Activated CD8-positive, alpha-beta memory T cell treated with anti-CD3 and anti-CD28 coated beads, Interleukin-2, amount 10 ng/mL, durations not matched to agents 7 days and 5 days (primary cell): ENCODE measurements around the gene SLC8B1. TPM values are rescaled to one million over a fixed set of nuclear protein-coding genes. Genes with fewer than 3 reads are reported as not detected.
A peak's percentile ranks its signal among the peaks of the same experiment; 100 is the strongest.

Experiments used
- ATAC-seq: fragments of 150-1000 bp; cut with Tn5 transposase; one replicate; pipeline ENCODE4 v1.10.0; 2021; ENCODE audit warnings: moderate library complexity
- CTCF ChIA-PET: fragments of 350-600 bp; sonication (Branson Sonifier 250); formaldehyde crosslinking; loops from one replicate; lab custom pipeline; 2021; ENCODE audit warnings: antibody characterized with exemption; lab: Charles Lee
- DNase-seq: peaks from one replicate; pipeline ENCODE4 v3.0.0-alpha.2; 2020
- H3K27ac Mint-ChIP-seq: one replicate; pipeline ENCODE4 v1.8.0; 2021; ENCODE audit warnings: mild to moderate bottlenecking, mixed read lengths
- H3K27me3 Mint-ChIP-seq: one replicate; pipeline ENCODE4 v1.8.0; 2021; ENCODE audit warnings: mixed read lengths
- H3K36me3 Mint-ChIP-seq: one replicate; pipeline ENCODE4 v1.8.0; 2021; ENCODE audit warnings: mild to moderate bottlenecking, mixed read lengths
- H3K4me1 Mint-ChIP-seq: one replicate; pipeline ENCODE4 v1.8.0; 2021; ENCODE audit warnings: mixed read lengths
- H3K4me3 Mint-ChIP-seq: one replicate; pipeline ENCODE4 v1.8.0; 2021; ENCODE audit warnings: mild to moderate bottlenecking, moderate library complexity, mixed read lengths
- H3K9me3 Mint-ChIP-seq: one replicate; pipeline ENCODE4 v1.8.0; 2022; ENCODE audit warnings: low read depth, mixed read lengths
- total RNA-seq, 2 experiments: library from RNA; stranded (reverse); gene quantifications; one replicate each; pipeline ENCODE4 v1.2.3, GENCODE V29; 2021

The SLC8B1 gene
- total RNA-seq = 10 to 100 TPM; 18.5 to 20.6 TPM

DNA sequence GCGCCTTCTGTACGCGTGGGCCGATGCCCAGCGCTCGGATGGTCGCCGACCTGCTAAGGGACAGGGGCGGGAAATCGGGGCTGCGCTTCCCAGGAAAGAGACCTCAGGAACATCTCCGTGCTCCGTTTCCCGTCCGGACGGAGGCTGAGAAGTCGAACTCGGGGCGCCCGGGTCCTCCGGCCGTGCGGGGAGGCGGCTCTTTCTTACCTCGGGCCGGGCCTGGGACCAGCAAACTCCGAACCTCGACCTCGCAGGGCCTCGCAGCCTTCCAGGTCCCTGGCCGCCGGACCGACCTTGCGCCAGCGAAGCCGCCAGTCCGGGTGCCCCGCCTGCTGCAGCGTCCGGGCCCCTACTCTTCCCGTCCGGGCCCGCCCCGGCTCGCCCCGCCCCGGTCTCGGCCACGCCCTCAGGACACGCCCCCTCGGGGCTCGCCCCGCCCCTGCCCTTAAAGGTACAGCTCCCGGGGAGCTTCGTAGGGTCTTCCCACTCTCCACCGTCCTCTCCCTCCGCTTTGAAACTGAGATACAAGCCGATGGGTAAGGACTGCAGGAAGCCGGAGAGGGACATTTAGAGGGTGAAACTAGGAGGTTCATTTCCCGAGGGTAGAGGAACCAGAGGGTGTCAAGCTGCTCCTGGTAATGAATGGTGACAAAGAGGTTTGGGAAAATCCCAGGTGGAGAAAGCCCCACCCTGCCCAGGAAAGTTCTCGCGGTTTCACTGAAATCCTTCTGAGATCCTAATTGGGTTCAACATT is at the start of gene SLC8B1:
SLC8B1 (minus strand) TSS at position 324 of the 754 bp plus-strand sequence. CDS start 2,231 bp downstream, outside the sequence.
- Mint-ChIP-seq H3K4me1 (peaks cover 11% of the 10 kb centered on the region), H3K9me3 (no peaks in the 10 kb centered on the region), H3K36me3 (peaks cover 12% of the 10 kb centered on the region), H3K4me3 (peak within 1 kb of the TSS; percentile 89), H3K27ac (peak within 1 kb of the TSS; percentile 71), H3K27me3 (peaks cover 3% of the 10 kb centered on the region)
- ATAC-seq = peak; percentile 99
- CTCF ChIA-PET = interaction anchor here (0.7 to 1.3 kb wide), 4 partner anchors 16 to 91 kb away, joined by 3 to 4 read pairs (median 3); partner anchors contain the start of gene PLBD2
- peak; percentile 88 for DNase-seq

DNA sequence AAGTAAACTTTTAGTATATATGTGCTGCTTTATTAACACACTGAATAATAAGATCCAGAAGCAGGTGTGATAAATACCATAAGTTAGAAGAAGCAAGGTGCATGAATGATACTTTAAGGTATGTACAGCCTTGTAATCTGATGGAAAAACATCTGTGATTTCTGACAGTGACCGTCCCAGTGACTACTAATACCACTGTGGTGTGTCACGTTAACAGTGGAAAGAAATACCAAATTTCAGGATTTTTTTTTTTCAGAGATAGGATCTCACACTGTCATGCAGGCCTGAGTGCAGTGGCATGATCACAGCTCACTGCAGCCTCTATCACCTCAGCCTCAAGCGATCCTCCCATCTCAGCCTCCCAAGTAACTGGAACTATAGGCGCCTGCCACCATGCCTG is 47.3 kb upstream of the SLC8B1 start:
- DNase-seq (no peak), ATAC-seq (no peak)
- CTCF ChIA-PET = no interaction called here
- peaks cover 1% of the 10 kb centered on the region for H3K36me3 Mint-ChIP-seq
- no peak overlapping the region for H3K4me3 Mint-ChIP-seq
- no peaks in the 10 kb centered on the region for H3K4me1 Mint-ChIP-seq
- H3K9me3 Mint-ChIP-seq = no peaks in the 10 kb centered on the region
- H3K27ac Mint-ChIP-seq = no peak overlapping the region
- no peaks in the 10 kb centered on the region for H3K27me3 Mint-ChIP-seq

GRCh38 chr12:113381220-113381619 is 46.3 kb upstream of the SLC8B1 start:
- Mint-ChIP-seq H3K27me3 (no peaks in the 10 kb centered on the region), H3K4me1 (no peaks in the 10 kb centered on the region), H3K9me3 (no peaks in the 10 kb centered on the region), H3K36me3 (peaks cover 1% of the 10 kb centered on the region), H3K27ac (no peak overlapping the region), H3K4me3 (no peak overlapping the region)
- DNase-seq (no peak), ATAC-seq (no peak)
- CTCF ChIA-PET = no interaction called here

GRCh38 chr12:113378291-113378690 is 43.4 kb upstream of the SLC8B1 start:
- CTCF ChIA-PET = no interaction called here
- DNase-seq (no peak), ATAC-seq (no peak)
- no peak overlapping the region for H3K4me3 Mint-ChIP-seq
- H3K4me1 Mint-ChIP-seq = no peaks in the 10 kb centered on the region
- peaks cover 1% of the 10 kb centered on the region for H3K36me3 Mint-ChIP-seq
- no peaks in the 10 kb centered on the region for H3K27me3 Mint-ChIP-seq
- no peaks in the 10 kb centered on the region for H3K9me3 Mint-ChIP-seq
- no peak overlapping the region for H3K27ac Mint-ChIP-seq

GRCh38 chr12:113374823-113375428 is 40.0 kb upstream of the SLC8B1 start:
- H3K9me3 Mint-ChIP-seq = no peaks in the 10 kb centered on the region
- peaks cover 1% of the 10 kb centered on the region for H3K36me3 Mint-ChIP-seq
- no peak overlapping the region for H3K27ac Mint-ChIP-seq
- ATAC-seq = no peak
- no peak for DNase-seq
- peaks cover 7% of the 10 kb centered on the region for H3K4me1 Mint-ChIP-seq
- H3K27me3 Mint-ChIP-seq = no peaks in the 10 kb centered on the region
- CTCF ChIA-PET = no interaction called here
- H3K4me3 Mint-ChIP-seq = no peak overlapping the region

- Mint-ChIP-seq H3K4me3 (no peak overlapping the region), H3K9me3 (no peaks in the 10 kb centered on the region), H3K27me3 (no peaks in the 10 kb centered on the region), H3K27ac (no peak overlapping the region), H3K36me3 (peaks cover 1% of the 10 kb centered on the region), H3K4me1 (peaks cover 7% of the 10 kb centered on the region)
- CTCF ChIA-PET = no interaction called here
- ATAC-seq (no peak), DNase-seq (no peak)
Observed at GRCh38 chr12:113373969-113374368, 39.1 kb upstream of the SLC8B1 start.

GRCh38 chr12:113373440-113373839 is 38.5 kb upstream of the SLC8B1 start:
- peaks cover 1% of the 10 kb centered on the region for H3K36me3 Mint-ChIP-seq
- ATAC-seq = no peak
- H3K27ac Mint-ChIP-seq = no peak overlapping the region

DNA sequence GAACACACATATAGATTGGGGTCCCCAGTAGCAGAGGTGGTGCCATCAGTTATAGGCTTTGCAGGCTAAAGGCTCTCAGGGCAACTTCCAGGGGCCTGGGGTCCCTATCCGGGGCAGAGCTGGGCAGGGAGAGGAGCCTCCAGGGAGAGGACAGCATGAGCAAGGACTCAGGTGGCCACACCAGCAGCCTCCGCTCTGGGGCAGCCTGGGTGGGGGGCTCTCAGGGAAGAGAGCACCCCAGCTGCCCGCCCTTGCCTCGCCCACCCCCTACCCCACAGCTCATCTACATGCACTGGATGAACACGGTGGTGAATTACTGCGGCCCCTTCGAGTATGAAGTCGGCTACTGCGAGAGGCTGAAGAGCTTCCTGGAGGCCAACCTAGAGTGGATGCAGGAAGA is 37.5 kb upstream of the SLC8B1 start:
- CTCF ChIA-PET = no interaction called here
- DNase-seq (no peak), ATAC-seq (no peak)
- Mint-ChIP-seq H3K4me3 (no peak overlapping the region), H3K4me1 (peaks cover 7% of the 10 kb centered on the region), H3K9me3 (no peaks in the 10 kb centered on the region), H3K36me3 (no peaks in the 10 kb centered on the region), H3K27me3 (no peaks in the 10 kb centered on the region), H3K27ac (no peak overlapping the region)

More at GRCh38 chr12:113373440-113373839, 38.5 kb upstream of the SLC8B1 start:
- Mint-ChIP-seq H3K27me3 (no peaks in the 10 kb centered on the region), H3K4me1 (peaks cover 7% of the 10 kb centered on the region), H3K4me3 (no peak overlapping the region), H3K9me3 (no peaks in the 10 kb centered on the region)
- CTCF ChIA-PET = no interaction called here
- no peak for DNase-seq

DNA sequence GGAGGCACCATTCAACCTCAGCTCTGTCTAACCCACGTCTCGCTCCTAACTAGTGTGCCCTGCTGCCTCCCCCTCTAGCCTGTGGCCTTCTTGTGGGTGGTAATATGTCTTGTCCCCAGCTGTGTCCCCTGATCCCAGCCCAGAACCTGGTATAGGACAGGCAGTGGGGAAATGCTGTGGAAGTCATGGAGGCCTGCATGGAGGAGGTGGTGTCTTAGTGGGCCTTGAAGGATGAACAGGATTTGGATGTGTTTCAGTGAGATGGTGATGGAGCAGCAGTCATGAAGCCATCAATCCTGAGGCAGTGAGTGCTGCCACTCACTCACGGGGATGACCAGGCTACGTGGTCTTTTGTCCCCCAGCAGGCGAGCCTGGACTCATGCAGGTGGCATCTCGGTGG is 36.9 kb upstream of the SLC8B1 start:
- H3K9me3 Mint-ChIP-seq = no peaks in the 10 kb centered on the region
- no peak overlapping the region for H3K27ac Mint-ChIP-seq
- no peak for ATAC-seq
- H3K36me3 Mint-ChIP-seq = no peaks in the 10 kb centered on the region
- no peak for DNase-seq
- no peaks in the 10 kb centered on the region for H3K27me3 Mint-ChIP-seq
- CTCF ChIA-PET = no interaction called here
- no peak overlapping the region for H3K4me3 Mint-ChIP-seq
- H3K4me1 Mint-ChIP-seq = peaks cover 7% of the 10 kb centered on the region

DNA sequence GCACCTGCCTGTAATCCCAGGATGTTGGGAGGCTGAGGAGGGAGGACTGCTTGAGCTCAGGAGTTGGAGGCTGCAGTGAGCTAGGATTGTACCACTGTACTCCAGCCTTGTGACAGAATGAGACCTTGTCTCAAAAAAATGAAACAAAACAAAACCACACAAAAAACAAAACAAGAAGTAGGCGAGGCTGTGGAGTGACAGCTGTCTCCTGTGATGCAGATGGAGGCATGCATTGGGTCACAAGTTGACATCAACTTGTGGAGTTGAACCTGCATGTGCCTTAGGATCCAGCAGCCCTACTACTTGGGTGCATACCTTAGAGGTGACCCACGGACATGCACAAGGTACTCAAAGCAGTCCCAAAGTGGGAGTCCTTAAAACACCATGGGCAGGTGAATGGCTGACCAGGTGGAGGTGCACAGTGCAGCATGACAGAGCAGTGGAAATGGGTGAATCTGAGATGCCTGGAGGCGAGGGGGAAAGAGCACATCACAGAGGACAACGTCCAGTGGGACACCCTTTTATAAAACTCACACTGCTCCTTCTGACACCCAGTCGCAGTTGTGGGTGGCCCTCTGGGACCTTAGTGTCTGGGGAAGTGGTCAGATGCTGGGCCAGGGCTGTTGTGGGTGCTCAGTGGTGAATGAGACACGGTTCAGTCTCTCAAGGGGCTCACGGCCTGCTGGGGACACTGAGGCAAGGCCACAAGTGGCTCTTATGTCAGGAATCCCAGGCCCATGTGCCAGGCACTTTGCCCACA is 36.2 kb upstream of the SLC8B1 start:
- no peak for ATAC-seq
- H3K4me3 Mint-ChIP-seq = no peak overlapping the region

DNA sequence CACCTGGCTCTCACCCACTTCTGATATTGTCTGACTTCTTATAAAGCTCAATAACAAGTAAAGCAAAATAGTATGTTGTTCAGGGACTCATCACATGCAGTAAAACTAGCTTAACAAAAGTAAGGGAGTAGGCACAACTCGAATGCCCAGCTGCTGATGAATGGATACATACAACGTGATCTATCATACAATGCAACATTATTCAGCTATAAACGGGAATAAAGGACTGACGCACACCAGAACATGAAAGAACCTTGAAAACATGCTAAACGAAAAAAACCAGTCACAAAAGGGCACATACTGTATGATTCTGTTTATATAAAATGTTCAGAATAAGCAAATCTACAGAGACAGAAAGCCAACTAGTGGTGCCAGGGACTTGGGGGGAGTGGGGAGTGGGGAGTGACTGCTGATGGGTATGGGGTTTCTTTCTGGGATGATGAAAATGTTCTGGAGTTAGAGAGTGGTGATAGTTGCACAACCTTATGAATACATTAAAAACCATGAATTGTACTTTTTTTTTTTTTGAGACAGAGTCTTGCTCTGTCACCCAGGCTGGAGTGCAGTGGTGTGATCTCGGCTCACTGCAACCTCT is 34.6 kb upstream of the SLC8B1 start:
- DNase-seq (no peak), ATAC-seq (no peak)
- CTCF ChIA-PET = interaction anchor here (2.9 kb wide), 1 partner anchor 56 kb away, joined by 8 read pairs; no protein-coding TSS in a partner anchor
- H3K27me3 Mint-ChIP-seq = no peaks in the 10 kb centered on the region
- peaks cover 7% of the 10 kb centered on the region for H3K4me1 Mint-ChIP-seq
- H3K4me3 Mint-ChIP-seq = no peak overlapping the region
- H3K27ac Mint-ChIP-seq = no peak overlapping the region
- H3K9me3 Mint-ChIP-seq = no peaks in the 10 kb centered on the region
- no peaks in the 10 kb centered on the region for H3K36me3 Mint-ChIP-seq

More for the DNA sequence above, 36.2 kb upstream of the SLC8B1 start:
- CTCF ChIA-PET = no interaction called here
- no peak for DNase-seq
- Mint-ChIP-seq H3K27me3 (no peaks in the 10 kb centered on the region), H3K36me3 (no peaks in the 10 kb centered on the region), H3K4me1 (peaks cover 7% of the 10 kb centered on the region), H3K27ac (no peak overlapping the region), H3K9me3 (no peaks in the 10 kb centered on the region)

- Mint-ChIP-seq H3K36me3 (no peaks in the 10 kb centered on the region), H3K27me3 (no peaks in the 10 kb centered on the region), H3K9me3 (no peaks in the 10 kb centered on the region), H3K4me3 (no peak overlapping the region), H3K4me1 (peaks cover 7% of the 10 kb centered on the region), H3K27ac (no peak overlapping the region)
- no peak for DNase-seq
- CTCF ChIA-PET = interaction anchor here (2.9 kb wide), 1 partner anchor 57 kb away, joined by 8 read pairs; no protein-coding TSS in a partner anchor
- ATAC-seq = no peak
Observed at GRCh38 chr12:113368331-113368730, 33.4 kb upstream of the SLC8B1 start.

- H3K9me3 Mint-ChIP-seq = no peaks in the 10 kb centered on the region
- peaks cover 7% of the 10 kb centered on the region for H3K4me1 Mint-ChIP-seq
- CTCF ChIA-PET = interaction anchor here (2.9 kb wide), 1 partner anchor 58 kb away, joined by 8 read pairs; no protein-coding TSS in a partner anchor
- no peaks in the 10 kb centered on the region for H3K36me3 Mint-ChIP-seq
- DNase-seq (no peak), ATAC-seq (no peak)
- H3K27me3 Mint-ChIP-seq = no peaks in the 10 kb centered on the region
- H3K4me3 Mint-ChIP-seq = no peak overlapping the region
- no peak overlapping the region for H3K27ac Mint-ChIP-seq
Observed at GRCh38 chr12:113366827-113367226, 31.9 kb upstream of the SLC8B1 start.
